Measurements from ENCODE around the gene RABGAP1L. TPM values are rescaled to one million over a fixed set of nuclear protein-coding genes. Genes with fewer than 3 reads are reported as not detected.

Gene RABGAP1L
- total RNA-seq, 4 donors from 2014 or later, result 39.3 to 101 (median 63.7) TPM

DNA sequence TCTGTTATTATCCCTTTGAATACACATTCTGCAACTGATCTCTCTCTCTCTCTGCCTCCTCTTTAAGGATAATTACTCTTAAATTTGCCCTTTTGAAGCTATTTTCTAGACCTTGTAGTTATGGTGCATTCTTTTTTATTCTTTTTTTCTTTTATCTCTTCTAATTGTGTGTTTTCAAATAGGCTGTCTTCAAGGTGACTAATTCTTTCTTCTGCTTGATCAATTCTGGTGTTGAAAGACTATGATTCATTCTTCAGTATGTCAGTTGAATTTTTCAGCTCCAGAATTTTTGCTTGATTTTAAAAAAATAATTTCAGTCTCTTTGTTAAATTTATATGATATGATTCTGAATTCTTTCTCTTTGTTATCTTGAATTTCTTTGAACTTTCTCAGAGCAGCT is 192.8 kb downstream of the RABGAP1L start:
- no peak for DNase-seq (ENCODE audit: extremely low spot score)
- intact Hi-C loops (cut with DNase I), result no loop called here
- Histone ChIP-seq H3K36me3 (no peaks in the 10 kb centered on the region), H3K9me3 (peaks cover 0 to 5% (median 0%) of the 10 kb centered on the region in 4 donors), H3K4me3 (no peak overlapping the region), H3K27me3 (no peaks in the 10 kb centered on the region), H3K27ac (replicated peaks in 1 of 4) (no peak overlapping the region), H3K4me1 (peaks cover 0 to 5% (median 0%) of the 10 kb centered on the region in 4 donors)
- no peak for TF ChIP-seq POLR2A (IDR thresholded peaks at IDR 0.05; ENCODE audit: low read depth)
- TF ChIP-seq EP300 (IDR thresholded peaks at IDR 0.05), result no peak
- TF ChIP-seq, protein P1, sequence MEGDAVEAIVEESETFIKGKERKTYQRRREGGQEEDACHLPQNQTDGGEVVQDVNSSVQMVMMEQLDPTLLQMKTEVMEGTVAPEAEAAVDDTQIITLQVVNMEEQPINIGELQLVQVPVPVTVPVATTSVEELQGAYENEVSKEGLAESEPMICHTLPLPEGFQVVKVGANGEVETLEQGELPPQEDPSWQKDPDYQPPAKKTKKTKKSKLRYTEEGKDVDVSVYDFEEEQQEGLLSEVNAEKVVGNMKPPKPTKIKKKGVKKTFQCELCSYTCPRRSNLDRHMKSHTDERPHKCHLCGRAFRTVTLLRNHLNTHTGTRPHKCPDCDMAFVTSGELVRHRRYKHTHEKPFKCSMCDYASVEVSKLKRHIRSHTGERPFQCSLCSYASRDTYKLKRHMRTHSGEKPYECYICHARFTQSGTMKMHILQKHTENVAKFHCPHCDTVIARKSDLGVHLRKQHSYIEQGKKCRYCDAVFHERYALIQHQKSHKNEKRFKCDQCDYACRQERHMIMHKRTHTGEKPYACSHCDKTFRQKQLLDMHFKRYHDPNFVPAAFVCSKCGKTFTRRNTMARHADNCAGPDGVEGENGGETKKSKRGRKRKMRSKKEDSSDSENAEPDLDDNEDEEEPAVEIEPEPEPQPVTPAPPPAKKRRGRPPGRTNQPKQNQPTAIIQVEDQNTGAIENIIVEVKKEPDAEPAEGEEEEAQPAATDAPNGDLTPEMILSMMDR (IDR thresholded peaks at IDR 0.05), result no peak

DNA sequence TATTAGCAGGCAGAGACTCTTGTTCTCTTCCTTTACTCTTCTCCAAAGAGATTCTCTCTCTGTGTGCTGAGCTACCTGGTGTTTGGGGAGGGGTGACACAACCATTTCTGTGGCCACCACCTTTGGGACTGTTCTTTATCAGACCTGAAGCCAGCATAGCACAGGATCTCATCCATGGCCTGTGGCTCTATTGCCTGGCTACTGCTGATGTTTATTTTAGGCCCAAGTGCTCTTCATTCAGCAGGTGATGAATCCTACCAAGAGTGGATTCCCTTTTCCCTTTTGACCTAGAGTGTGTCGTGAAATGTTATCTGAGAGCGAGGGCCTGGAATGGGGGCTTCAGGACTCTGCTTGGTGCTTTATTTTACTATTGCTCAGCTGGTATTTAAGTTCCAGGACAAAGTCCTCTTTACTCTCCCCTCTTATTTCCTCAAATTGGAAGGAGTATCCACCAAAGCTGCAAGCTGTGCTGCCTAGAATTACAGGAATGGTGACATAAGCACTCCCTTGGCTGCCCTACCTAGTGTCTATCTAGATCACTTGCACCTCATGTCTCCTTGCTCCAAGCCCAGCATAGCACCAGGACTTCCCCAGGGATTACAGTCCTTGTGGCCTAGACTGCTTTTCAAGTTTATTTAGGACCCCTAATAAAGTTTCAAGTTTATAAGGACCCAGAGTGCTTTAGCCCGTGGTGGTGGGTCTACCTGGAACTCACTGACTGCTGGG is 193.7 kb downstream of the RABGAP1L start:
- Histone ChIP-seq H3K27me3 (no peaks in the 10 kb centered on the region), H3K9me3 (no peaks in the 10 kb centered on the region)
- intact Hi-C loops (cut with DNase I), result no loop called here

DNA sequence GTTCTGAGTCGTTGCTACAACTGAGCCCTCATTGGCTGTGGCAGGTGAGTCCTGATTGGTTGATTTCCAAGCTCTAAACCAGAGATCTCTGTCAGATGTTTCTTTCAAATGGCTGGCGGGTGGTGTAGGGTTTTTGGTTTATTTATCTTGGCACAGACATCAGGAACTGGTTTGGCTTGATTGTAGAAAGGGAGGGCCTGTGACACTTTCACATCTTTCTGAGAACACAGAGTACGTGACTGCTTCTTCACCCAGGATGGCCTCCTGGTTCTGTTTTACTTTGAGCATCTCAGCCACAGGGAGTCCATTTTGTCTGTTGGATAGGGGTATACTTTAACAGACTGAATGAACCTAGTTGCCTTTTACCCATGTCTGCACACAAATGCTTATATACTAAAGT is 199.0 kb downstream of the RABGAP1L start:
- Histone ChIP-seq H3K27ac (replicated peaks in 1 of 4) (no peak overlapping the region), H3K9me3 (no peaks in the 10 kb centered on the region), H3K4me3 (no peak overlapping the region), H3K4me1 (peaks cover 3 to 9% (median 5%) of the 10 kb centered on the region in 4 donors), H3K27me3 (no peaks in the 10 kb centered on the region), H3K36me3 (no peaks in the 10 kb centered on the region)
- intact Hi-C loops (cut with DNase I), result no loop called here
- DNase-seq (ENCODE audit: extremely low spot score), result no peak
- TF ChIP-seq POLR2AphosphoS5 (IDR thresholded peaks at IDR 0.05), result no peak
- no peak for TF ChIP-seq EP300 (IDR thresholded peaks at IDR 0.05)
- no peak for TF ChIP-seq POLR2A (IDR thresholded peaks at IDR 0.05; ENCODE audit: low read depth)
- 69% methylated on average over 3 of the region's 3 CpGs for WGBS

More for the DNA sequence above, 193.7 kb downstream of the RABGAP1L start:
- TF ChIP-seq, protein P1 (IDR thresholded peaks at IDR 0.05), result no peak
- no peak for TF ChIP-seq POLR2A (IDR thresholded peaks at IDR 0.05; ENCODE audit: low read depth)
- TF ChIP-seq EP300 (IDR thresholded peaks at IDR 0.05), result no peak
- TF ChIP-seq POLR2AphosphoS5 (IDR thresholded peaks at IDR 0.05), result no peak
- no peaks in the 10 kb centered on the region for H3K36me3 ChIP-seq
- no peak overlapping the region for H3K4me3 ChIP-seq
- WGBS, result 100% methylated on average over 2 of the region's 3 CpGs
- DNase-seq (ENCODE audit: extremely low spot score), result no peak
- H3K4me1 ChIP-seq, result peaks cover 0 to 5% (median 0%) of the 10 kb centered on the region in 4 donors
- H3K27ac ChIP-seq (replicated peaks in 1 of 4), result no peak overlapping the region

DNA sequence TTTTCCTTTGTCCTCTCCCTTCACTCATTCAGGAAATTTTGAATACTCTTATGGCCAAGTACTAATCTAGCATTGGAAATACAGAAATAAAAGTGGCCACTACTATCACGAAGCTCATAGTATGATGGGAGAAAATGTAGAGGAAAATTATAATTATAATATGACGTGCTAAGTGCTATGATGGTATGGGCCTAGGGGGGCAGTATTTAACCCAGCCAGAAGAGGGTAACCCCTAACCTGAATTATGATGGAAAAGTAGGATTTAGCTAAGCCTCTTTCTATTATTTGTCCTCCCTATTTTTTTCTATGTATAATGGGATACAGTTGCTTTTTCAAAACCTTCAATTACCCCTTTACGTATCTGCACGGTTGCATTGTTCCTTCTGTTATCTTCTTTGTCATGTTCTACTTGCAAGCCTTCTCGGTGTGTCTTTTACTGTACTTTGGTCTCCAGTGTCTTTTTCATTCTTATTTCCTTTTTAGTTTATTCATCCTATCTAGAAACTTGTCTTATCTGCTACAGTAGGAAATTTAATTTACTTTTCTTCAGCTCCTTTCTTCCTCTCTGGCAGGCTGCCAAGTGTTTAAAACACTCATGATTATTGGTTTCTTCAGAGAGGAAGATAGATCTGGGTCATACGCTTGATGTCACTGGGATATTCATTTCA is 199.6 kb downstream of the RABGAP1L start:
- no peak overlapping the region for H3K4me3 ChIP-seq
- H3K36me3 ChIP-seq, result no peaks in the 10 kb centered on the region
- no peak for DNase-seq (ENCODE audit: extremely low spot score)
- no peaks in the 10 kb centered on the region for H3K9me3 ChIP-seq
- H3K4me1 ChIP-seq, result peaks cover 3 to 8% (median 5%) of the 10 kb centered on the region in 4 donors
- WGBS, result 91% methylated on average over 6 of the region's 6 CpGs
- intact Hi-C loops (cut with DNase I), result no loop called here
- H3K27me3 ChIP-seq, result no peaks in the 10 kb centered on the region
- TF ChIP-seq, protein P1 (IDR thresholded peaks at IDR 0.05), result no peak
- no peak for TF ChIP-seq POLR2A (IDR thresholded peaks at IDR 0.05; ENCODE audit: low read depth)
- H3K27ac ChIP-seq (replicated peaks in 1 of 4), result no peak overlapping the region

DNA sequence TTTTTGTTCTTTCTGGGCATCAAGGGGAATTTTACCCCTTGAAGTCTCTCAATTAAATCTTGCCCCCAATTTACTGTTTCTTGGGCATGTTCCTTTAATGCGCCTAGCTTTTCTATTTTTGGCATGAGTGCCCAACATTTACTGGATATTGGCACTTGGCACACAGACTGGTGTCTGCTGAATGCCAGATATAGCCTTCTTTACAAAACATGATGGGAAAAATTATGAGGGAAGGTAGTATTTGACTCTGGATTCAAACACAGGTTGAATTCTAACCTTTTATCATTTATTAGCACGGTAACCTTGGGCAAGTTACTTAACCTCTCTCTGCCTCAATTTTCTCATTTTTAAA is 200.1 kb downstream of the RABGAP1L start:
- Histone ChIP-seq H3K27ac (replicated peaks in 1 of 4) (no peak overlapping the region), H3K4me1 (peaks cover 3 to 8% (median 5%) of the 10 kb centered on the region in 4 donors), H3K9me3 (no peaks in the 10 kb centered on the region), H3K4me3 (no peak overlapping the region), H3K27me3 (no peaks in the 10 kb centered on the region), H3K36me3 (no peaks in the 10 kb centered on the region)
- no peak for DNase-seq (ENCODE audit: extremely low spot score)
- WGBS, result 94% methylated on average over 2 of the region's 2 CpGs
- intact Hi-C loops (cut with DNase I), result no loop called here
- TF ChIP-seq EP300 (IDR thresholded peaks at IDR 0.05), result no peak
- TF ChIP-seq, protein P1 (IDR thresholded peaks at IDR 0.05), result no peak
- TF ChIP-seq POLR2A (IDR thresholded peaks at IDR 0.05; ENCODE audit: low read depth), result no peak
- no peak for TF ChIP-seq POLR2AphosphoS5 (IDR thresholded peaks at IDR 0.05)
